ENCODE data around the gene KLRG1.

DNA sequence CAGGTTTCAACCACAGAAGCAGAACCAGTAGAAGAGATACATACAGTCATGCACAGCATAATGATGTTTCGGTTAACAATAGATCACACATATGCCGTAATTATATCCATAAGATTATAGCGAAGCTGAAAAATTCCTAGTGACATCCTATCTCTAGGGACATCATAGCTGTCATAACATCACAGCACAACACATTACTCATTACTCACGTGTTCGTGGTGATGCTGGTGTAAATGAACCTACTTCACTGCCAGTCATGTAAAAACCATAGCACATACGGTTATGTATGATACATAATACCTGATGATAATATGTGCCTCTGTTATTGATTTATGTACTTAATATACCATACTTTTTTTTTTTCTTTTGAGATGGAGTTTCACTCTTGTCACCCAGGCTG, 44.7 kb downstream of the KLRG1 start:
- TF ChIP-seq POLR2A (IDR thresholded peaks at IDR 0.05), result no peak
- TF ChIP-seq, protein P1, sequence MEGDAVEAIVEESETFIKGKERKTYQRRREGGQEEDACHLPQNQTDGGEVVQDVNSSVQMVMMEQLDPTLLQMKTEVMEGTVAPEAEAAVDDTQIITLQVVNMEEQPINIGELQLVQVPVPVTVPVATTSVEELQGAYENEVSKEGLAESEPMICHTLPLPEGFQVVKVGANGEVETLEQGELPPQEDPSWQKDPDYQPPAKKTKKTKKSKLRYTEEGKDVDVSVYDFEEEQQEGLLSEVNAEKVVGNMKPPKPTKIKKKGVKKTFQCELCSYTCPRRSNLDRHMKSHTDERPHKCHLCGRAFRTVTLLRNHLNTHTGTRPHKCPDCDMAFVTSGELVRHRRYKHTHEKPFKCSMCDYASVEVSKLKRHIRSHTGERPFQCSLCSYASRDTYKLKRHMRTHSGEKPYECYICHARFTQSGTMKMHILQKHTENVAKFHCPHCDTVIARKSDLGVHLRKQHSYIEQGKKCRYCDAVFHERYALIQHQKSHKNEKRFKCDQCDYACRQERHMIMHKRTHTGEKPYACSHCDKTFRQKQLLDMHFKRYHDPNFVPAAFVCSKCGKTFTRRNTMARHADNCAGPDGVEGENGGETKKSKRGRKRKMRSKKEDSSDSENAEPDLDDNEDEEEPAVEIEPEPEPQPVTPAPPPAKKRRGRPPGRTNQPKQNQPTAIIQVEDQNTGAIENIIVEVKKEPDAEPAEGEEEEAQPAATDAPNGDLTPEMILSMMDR (IDR thresholded peaks at IDR 0.05), result no peak

All from lower leg skin (tissue), 3 donors.